Aorta (tissue), 5 donors: ENCODE results near the gene USF3. TPM values are rescaled to one million over a fixed set of nuclear protein-coding genes. Genes with fewer than 3 reads are reported as not detected.

Experiments
- ATAC-seq: fragments of 200-7000 bp; cut with Tn5 transposase; one replicate; pipeline ENCODE4 v1.9.1; 2022; ENCODE audit warnings: moderate library complexity; ENCODE audit not compliant: low FRiP score
- DNase-seq, 2 donors: peaks; one replicate each; pipeline ENCODE4 v3.0.0-alpha.2; 2020
- H3K27ac ChIP-seq, 2 donors: one replicate each; pipeline ENCODE4 v1.5.1; 2013; ENCODE audit warnings: low read length in 2 of 2, mild to moderate bottlenecking in 2 of 2, moderate library complexity in 2 of 2, control low read depth in 1 of 2, inconsistent platforms in 1 of 2, low read depth in 1 of 2
- H3K27me3 ChIP-seq, 2 donors: one replicate each; pipeline ENCODE4 v1.6.1; 2013; ENCODE audit warnings: control low read depth in 1 of 2, low read length in 1 of 2, mild to moderate bottlenecking in 1 of 2, moderate library complexity in 1 of 2; ENCODE audit not compliant: insufficient read depth in 2 of 2, control insufficient read depth in 1 of 2
- H3K36me3 ChIP-seq, 2 donors: one replicate each; pipeline ENCODE4 v1.6.1; 2013; ENCODE audit warnings: control low read depth in 1 of 2, low read length in 1 of 2, mild to moderate bottlenecking in 1 of 2; ENCODE audit not compliant: insufficient read depth in 2 of 2, control insufficient read depth in 1 of 2
- H3K4me1 ChIP-seq, 2 donors: one replicate each; pipeline ENCODE4 v1.6.1; 2013; ENCODE audit warnings: low read length in 2 of 2, control low read depth in 1 of 2, mild to moderate bottlenecking in 1 of 2, moderate library complexity in 1 of 2; ENCODE audit not compliant: insufficient read depth in 2 of 2, control insufficient read depth in 1 of 2
- H3K4me3 ChIP-seq, 2 donors: one replicate each; pipeline ENCODE4 v1.5.1; 2013; ENCODE audit warnings: low read length in 2 of 2, control low read depth in 1 of 2, mild to moderate bottlenecking in 1 of 2
- H3K9me3 ChIP-seq: one replicate; pipeline ENCODE4 v1.6.1; 2013; ENCODE audit warnings: mild to moderate bottlenecking, low read length; ENCODE audit not compliant: control insufficient read depth
- WGBS, 2 donors: extraction: QIAGEN DNeasy Blood & Tissue Kit; methylation state at CpG; one replicate each; pipeline ENCODE4 v1.1.7; 2013; 5-methylcytosine and 5-hydroxymethylcytosine counted together
- intact Hi-C, 2 donors: fragments of 100-400 bp; cut with DNase I; formaldehyde crosslinking; loops; one replicate each; pipeline versions ENCODE4 v1.14.2 to v1.15.0; 2022
- polyA plus RNA-seq, 2 donors: library from polyadenylated mRNA; stranded (reverse); fragments of 200-250 nt; gene quantifications; one replicate each; pipeline ENCODE4 v1.2.3, GENCODE V29; 2013
- total RNA-seq, 2 donors: library from RNA; stranded (reverse); fragmentation: NEBNext Ultra II Directional; extraction: Animal tissue kit (Norgen Biotek cat#: 25700); gene quantifications; one replicate each; pipeline ENCODE4 v1.2.1, GENCODE V29; 2021
- donor health status: healthy with polysubstance abuse.
- donor health status: Bipolar disorder and iron deficiency.
- donor health status: DM: no; HTN: no; CAD: no.
- donor health status: DM: no; HTN: no; CAD: no.
- donor health status: DM: yes; HTN: yes; CAD: no.

USF3 gene
- total and polyA plus RNA-seq, 4 donors: 3.3 to 18.3 (median 12.1) TPM

DNA sequence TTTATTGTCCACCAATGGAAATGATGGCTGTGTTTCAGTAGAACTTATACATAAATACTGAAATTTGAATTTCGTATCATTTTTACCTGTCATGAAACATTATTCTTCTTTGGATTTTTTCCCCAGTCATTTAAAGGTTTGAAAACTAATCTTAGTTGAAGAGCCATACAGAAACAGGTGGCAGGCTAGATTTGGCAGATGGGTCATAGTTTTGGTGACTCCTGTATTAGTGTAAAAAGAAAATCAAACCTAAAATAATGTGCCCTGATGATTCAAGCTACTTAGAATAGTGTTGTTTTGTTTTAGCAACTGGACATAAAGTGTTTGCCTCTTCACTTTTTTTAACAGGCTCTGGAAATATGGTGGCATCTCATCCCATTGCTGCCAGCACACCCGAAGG, 95.2 kb downstream of the USF3 start:
- H3K36me3 ChIP-seq: no peaks in the 10 kb centered on the region
- H3K4me3 ChIP-seq: no peak overlapping the region
- no peak overlapping the region for H3K27ac ChIP-seq
- ATAC-seq (no peak), DNase-seq (no peak)
- H3K9me3 ChIP-seq: no peaks in the 10 kb centered on the region
- 87 to 91% methylated on average over 2 of the region's 2 CpGs for WGBS, 2 donors
- H3K4me1 ChIP-seq: no peaks in the 10 kb centered on the region
- intact Hi-C loops: no loop called here
- no peaks in the 10 kb centered on the region for H3K27me3 ChIP-seq

DNA sequence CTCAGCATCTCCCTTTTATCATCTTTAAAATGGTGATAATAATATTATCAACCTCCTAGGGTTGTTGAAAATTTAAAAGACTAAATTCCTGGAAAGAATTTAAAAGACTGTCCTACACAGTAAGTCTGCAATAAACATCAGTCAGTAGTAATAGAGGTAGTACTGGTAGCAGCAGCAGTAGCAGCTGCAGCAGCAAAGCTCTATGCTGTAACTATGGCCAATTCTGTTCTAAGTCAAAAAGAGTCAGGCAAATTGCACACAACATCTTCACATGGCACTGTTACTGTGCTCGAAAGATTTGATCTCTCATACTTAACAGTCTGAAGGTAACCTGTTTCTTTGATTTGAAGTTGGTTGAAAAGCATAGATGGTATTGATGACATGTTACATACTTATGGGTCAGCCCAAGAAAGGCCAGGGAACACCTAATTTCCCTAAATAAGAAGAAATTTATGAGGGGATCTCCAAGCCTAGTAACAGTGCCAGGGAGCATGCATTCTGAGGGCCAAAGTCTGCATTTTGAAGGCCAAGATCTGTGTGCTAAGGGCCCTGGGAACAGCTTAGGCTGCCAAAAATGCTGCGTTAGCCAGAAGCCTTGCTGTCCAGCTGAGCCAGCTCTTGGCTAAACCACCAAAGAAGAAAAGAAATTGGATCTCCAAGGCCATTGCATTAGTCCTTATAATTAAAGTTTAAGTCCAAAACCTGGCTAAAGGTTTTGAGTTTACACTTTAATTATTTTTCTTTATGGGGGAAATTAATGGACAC, 95.8 kb downstream of the USF3 start:
- Histone ChIP-seq H3K4me3 (no peak overlapping the region), H3K36me3 (no peaks in the 10 kb centered on the region), H3K27ac (no peak overlapping the region), H3K9me3 (no peaks in the 10 kb centered on the region), H3K4me1 (no peaks in the 10 kb centered on the region), H3K27me3 (no peaks in the 10 kb centered on the region)
- peak; percentile 37 for ATAC-seq
- WGBS, 2 donors: 30 to 42% methylated on average over 2 of the region's 2 CpGs
- intact Hi-C loops: no loop called here
- no peak for DNase-seq

Other genes with a start within 250 kb of the USF3 start
- gene SPICE1, start 181.5 kb downstream of the USF3 start, total RNA-seq: 10 to 100 TPM in 1 of 2 donors, 1 to 10 TPM in 1; 9.3 to 16.7 TPM
- 1 to 10 TPM; 2.3 to 2.6 TPM for gene SPICE1, start 181.5 kb downstream of the USF3 start, polyA plus RNA-seq
- 1 to 10 TPM; 1.8 to 3.0 TPM for gene SIDT1, start 164.1 kb downstream of the USF3 start, total RNA-seq
- gene SIDT1, start 164.1 kb downstream of the USF3 start, polyA plus RNA-seq: 1 to 10 TPM in 1 of 2 donors, under 1 TPM in 1; 0.08 to 3.8 TPM
- gene NAA50, start 49.6 kb upstream of the USF3 start, total RNA-seq: 10 to 100 TPM; 74.1 to 75.7 TPM
- 10 to 100 TPM; 30.6 to 31.5 TPM for gene NAA50, start 49.6 kb upstream of the USF3 start, polyA plus RNA-seq
- gene ATP6V1A, start 50.4 kb upstream of the USF3 start, total RNA-seq: 10 to 100 TPM; 38.4 to 42.7 TPM
- gene ATP6V1A, start 50.4 kb upstream of the USF3 start, polyA plus RNA-seq: 10 to 100 TPM in 1 of 2 donors, 1 to 10 TPM in 1; 8.5 to 11.9 TPM
- gene GRAMD1C, start 142.1 kb upstream of the USF3 start, total RNA-seq: 1 to 10 TPM; 2.4 to 2.7 TPM
- 1 to 10 TPM in 1 of 2 donors, under 1 TPM in 1; 0.97 to 4.0 TPM for gene GRAMD1C, start 142.1 kb upstream of the USF3 start, polyA plus RNA-seq